HL-60/S4 treated with phorbol 12-myristate 13-acetate at 8.2 ng/mL for 4 days and 3 days (cell line): ENCODE results near the gene NPPC.

Source experiments
- in situ Hi-C: fragments of 300-500 bp; cut with MboI; formaldehyde crosslinking; loops from 2 replicates; pipeline ENCODE4 v1.15.0; 2022; ENCODE audit warnings: low sequenced_read_pairs

The NPPC gene

DNA sequence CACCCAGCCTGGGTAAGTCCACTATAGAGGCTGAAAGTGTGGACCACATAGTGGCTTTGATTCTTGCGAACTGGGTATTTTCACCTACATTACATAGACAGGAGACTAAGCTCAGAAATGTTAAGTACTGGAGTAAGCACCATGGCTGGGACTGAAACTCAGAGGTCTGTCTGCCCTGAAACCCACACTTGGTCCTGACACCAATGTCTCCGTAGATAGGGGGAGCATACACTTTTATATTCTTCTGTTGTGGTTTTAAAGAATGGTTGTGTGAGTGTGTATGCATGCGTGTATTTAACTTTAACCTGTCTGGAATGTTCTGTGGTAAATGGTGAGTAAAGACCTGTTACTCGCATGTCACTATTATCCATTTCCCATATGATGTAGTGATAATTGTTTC, 10.3 kb upstream of the NPPC start:
- in situ Hi-C loops, result loop anchor here (25.0 kb wide), 1 partner anchor 201 kb away; no protein-coding TSS in a partner anchor

DNA sequence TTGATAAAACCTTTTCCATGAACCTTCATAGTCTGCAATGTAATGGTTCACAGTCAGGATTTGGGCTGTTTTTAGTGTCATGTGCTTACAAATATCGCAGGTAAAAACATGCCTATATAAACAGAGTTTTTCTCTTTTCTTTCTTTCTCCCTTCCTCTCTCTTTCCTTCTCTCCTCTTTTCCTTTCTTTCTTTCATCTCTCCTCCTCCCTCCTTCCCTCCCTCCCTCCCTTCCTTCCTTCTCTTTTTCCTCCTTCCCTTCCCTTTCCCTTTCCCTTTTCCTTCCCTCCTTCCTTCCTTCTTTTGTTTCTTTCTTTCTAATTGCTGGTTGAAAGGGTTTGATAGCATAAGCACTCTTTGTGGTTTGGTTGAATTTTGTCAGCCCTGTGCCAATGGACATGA, 9.6 kb upstream of the NPPC start:
- in situ Hi-C loops, result loop anchor here (25.0 kb wide), 1 partner anchor 201 kb away; no protein-coding TSS in a partner anchor

DNA sequence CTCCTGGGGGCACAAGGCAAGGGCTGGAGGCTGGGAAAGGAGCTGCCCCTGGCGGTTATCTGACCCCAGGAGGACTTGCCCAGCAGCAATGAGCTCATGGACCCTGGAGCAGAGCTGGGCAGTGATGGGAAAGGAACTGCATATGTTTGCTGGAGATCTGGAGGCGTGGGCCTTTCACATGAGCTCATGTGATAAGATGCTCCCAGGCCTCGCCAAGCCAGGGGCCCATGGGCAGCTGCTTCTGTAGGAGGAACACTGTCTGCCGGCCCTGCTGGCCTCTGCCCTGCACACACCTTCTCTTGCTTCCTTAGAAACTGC, 9.0 kb upstream of the NPPC start:
- in situ Hi-C loops, result loop anchor here (25.0 kb wide), 1 partner anchor 202 kb away; no protein-coding TSS in a partner anchor

DNA sequence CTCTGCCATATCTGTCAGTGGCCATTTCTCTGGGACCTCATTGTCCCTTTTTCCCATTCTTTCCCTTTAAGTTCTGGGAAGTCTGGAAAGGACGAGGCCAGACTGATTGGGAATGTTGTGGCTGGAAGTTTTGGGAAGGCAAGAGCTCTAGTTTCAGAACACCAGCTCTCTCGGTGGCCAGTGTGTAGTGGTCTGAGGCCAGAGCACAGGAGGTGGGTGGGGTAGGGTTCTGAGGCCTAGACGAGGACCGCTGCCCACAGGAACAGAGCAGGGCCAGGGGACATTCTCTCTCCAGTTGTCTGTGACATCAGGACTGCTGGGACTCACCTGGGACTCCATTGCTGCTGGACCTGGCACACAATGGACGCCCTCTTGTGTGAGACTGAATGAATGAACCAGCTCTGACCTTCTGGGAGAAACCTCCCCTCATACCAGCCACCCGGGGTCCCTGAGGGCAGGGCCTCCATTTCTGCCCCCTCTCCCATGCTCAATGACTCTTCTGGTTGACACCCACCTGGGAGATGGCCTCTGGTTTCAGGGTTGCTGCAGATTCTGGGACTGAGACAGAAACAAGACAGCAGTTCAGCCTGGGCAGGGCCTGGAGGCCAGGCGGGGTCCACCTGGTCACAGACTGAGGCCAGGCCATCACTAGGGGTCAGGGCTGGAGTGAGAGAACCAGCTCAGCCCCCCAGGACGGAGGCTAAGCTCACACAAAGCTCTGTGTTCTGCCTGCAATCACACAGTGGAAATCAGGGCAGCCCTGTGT, 8.4 kb upstream of the NPPC start:
- in situ Hi-C loops, result loop anchor here (25.0 kb wide), 1 partner anchor 203 kb away; no protein-coding TSS in a partner anchor

DNA sequence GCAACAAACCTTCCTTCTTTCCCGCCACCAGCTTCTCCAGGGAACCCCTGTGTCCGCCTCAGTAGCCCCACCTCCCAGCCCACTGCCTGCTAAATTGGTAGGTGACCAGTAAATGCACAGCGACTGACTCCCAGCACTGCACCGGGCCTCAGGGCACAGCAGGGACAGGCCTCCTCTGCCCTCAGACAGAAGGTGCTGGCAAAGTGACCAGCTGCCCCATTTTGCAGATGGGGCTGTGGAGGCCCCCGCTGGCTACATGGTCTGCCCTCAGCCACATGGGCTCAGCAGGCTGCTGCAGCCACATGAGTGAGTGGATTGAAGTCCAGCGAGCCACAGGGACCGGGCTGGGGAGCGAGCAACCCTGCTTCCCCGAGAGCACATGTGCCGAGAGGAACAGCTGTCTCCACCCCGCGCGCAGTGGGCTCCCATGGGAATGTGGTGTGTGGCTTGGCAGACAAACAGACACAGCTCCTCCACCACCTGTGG, 7.8 kb upstream of the NPPC start:
- in situ Hi-C loops, result loop anchor here (25.0 kb wide), 1 partner anchor 203 kb away; no protein-coding TSS in a partner anchor

DNA sequence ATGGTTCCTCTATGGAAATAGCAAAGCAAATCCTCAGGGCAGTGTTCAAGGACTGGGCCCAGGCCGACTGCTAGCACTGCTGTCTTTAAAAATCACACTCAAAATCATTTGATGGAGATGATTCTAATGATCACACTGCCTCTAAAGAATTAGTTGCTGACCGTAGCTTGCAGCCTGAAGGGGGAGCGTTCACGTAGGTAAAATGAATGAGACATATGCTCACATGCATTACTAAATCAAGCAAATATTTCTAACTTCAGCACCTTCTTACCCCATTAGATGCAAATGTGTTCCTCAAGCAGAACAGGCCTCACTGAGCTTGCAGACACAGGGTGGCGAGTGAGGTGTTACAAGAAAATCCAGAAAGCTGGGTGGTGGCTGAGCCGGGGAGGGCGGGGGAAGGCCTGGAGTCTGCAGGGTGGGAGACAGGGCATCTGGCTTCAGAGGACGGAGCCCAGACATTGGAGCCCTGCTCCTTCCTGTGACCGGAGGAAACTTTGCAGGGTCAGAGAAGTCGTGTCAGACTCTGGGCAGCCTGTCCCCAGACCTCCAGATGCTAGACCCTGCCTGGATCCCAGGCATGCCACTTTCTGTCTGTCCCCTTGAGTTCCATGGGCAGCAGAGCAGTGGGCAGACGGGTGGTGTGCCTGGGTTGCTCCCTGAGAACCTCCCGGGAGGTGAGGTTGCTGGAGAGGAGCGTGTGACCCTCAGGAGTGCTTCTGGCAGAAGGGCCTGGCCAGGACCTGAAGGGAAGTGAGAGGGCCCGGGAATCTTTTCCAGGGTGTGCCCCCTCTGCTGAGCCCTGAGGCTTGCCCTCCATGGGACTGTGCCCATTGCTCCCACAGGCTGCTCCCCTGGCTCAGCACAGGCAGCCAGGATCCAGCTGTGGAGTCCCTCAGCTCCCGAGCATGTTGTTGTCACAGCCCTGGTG, 7.1 kb upstream of the NPPC start:
- in situ Hi-C loops, result loop anchor here (25.0 kb wide), 1 partner anchor 204 kb away; no protein-coding TSS in a partner anchor

DNA sequence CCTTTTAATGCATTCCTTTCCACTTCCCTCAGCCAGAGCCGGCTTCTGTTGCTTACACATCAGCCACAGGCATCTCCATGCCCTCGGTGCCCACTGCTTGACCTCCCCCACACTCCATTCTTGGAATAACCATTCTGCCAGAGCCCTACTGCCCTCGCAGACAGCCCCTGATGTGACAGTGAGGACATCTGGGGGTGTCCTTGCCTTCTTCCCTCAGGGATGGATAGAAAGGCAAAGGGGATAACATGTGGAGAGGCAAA, 6.4 kb upstream of the NPPC start:
- in situ Hi-C loops, result loop anchor here (25.0 kb wide), 1 partner anchor 205 kb away; no protein-coding TSS in a partner anchor

DNA sequence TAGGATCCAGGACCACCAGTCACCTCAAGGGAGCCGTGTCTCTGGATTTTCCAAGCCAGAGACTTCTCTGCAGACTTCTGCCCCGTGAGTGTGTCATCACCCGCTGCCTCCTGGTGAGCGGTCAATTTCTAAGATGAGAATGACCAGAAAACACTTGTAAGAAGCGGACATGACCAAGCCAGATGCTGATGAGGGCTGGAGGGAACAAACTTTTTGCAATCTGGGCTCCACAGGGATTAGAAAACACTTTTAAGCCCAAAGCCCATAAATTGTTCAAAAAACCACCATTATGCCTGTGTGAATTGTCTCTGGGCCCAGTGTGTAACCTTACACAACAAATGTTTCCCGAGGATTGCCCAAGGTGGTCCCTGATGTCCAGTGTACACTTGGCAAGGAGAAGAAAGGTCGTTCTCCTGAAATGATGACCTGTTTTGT, 5.3 kb upstream of the NPPC start:
- in situ Hi-C loops, result loop anchor here (25.0 kb wide), 1 partner anchor 206 kb away; no protein-coding TSS in a partner anchor

DNA sequence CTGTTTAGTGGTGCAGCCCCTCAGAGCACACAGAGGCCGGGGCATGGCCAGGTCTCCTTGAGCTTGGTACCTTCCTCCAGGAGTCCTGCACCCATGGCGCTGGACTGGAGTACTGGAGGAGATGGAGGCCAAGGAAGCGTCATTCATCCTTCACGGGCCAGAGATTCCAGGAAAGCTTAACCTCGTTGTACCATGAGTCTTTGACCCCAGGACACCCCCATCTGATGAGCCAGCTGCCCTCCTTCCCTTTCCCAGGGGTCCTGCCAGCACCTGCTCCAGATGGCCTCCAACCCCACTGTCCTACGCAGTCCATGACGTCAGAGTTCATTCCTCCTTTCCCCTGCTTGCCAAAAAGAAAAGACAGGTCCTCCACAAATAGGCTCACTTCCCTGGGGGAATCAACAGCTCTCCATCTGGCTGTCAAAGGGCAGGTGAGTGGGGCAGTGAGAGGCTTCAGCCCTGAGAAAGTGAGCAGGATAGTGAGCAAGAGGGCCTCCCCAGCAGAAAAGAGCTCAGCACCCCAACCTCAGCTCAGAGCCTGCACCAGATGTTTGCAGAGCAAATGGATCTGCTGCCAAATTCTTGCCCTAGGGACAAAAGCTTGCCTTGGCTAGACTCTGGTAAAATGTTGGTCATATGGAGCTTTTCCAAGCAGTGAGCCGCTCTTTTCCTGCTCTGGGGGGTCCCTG, 4.5 kb upstream of the NPPC start:
- in situ Hi-C loops, result loop anchor here (25.0 kb wide), 1 partner anchor 207 kb away; no protein-coding TSS in a partner anchor

DNA sequence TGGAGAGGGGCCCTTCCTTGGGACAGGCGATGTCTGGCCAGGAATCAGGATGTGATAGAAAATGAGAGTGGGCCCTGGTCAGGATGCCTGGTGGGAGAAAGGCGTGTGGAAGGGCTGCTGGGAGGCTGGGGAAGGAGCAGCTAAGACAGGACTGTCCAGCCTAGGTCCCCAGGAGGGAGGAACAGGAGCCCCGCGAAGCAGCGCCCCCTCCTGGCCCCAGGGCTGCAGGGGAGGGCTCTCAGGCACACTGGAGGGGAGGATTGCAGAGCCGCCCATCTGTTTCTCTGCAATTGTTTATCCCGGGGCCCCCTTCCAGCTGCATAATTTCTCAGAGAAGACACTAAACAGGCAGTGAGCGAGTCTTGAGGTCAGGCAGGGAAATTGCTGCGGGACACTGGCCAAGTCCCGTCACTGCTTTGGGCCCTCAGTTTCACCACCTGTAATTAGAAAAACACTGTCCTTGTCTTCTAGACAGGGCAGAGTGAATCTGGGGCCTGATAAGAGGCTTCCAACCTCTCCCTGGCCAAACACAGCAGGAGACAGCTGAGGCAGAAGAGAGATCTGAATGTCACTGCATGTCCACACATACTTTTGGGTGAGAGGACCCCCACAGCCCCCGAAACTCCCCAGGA, 3.9 kb upstream of the NPPC start:
- in situ Hi-C loops, result loop anchor here (25.0 kb wide), 1 partner anchor 207 kb away; no protein-coding TSS in a partner anchor

DNA sequence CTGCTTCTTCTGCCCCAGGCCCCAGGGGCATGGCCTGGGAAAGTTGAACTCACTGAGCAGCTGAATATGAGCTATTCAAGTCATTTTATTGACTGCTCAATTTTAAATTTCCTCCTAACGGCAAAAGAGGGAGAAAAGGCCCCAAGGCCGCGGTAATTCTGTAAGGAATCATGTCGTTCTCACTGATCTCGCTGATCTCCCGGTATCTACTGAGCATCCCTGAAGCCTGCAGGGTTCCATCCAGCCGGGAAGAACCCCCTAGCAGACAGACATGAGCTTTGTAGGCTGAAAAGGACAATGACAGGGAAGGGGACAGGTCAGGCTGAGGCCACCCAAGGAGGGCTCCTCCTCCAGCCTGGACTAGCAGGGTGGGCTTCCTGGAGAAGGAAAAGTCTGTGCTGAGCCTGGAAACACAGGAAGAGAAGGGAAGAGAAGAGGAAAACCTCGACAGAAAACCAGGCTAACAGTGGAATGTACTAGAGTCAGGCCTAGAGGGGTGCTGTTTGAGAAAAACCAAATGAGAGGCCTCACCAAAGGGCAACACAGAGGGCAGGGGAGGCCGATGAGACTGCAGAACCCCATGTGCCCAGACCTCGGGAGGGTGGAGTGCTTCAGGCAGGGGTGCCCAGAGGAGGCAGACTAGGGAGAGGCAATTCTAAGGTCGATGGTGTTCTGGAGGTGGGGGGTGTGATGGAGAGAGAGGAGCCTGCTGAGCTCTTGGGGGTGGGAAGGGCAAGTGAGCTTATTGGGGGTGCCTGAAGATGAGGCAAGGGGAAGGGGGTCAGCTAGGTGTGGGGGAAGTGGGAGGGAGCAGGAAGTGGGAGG, 2.9 kb upstream of the NPPC start:
- in situ Hi-C loops, result loop anchor here (25.0 kb wide), 1 partner anchor 208 kb away; no protein-coding TSS in a partner anchor

DNA sequence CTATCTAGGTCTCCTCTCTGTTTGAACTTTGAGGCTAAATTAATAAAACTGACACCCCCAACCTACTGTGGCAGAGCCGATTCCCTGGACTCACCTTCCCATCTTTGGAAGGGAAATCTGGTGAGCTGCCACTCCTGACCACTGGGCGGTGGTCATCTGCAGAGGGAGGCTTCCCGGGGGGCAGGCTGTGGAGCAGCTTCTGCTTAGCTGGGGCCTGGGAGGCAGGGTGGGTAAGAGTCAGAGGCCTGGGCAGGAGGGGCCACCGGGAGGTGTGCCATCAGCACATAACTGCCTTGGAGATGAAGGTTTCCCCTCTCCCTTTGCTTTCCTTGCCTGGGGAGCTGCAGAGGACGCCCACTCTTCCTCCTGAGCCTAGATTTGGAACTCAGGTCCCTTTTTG, 2.3 kb upstream of the NPPC start:
- in situ Hi-C loops, result loop anchor here (25.0 kb wide), 1 partner anchor 209 kb away; no protein-coding TSS in a partner anchor

DNA sequence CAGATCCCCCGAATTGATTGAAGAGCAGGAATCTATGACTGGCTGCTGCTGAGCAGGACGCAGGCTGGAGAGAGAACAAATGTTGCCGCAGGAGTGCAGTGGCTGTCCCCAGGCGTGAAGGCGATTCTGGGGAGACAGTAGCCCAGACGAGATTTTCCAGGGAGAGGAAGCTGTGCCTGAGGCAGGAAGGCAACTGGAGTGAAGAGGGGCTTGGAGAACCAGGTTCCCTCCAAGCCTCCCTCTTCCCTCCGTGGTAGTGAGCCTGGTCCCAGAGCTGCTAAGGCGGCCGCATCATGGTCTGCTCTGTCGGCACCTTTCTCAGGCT, 1.3 kb upstream of the NPPC start:
- in situ Hi-C loops, result loop anchor here (25.0 kb wide), 1 partner anchor 210 kb away; no protein-coding TSS in a partner anchor

DNA sequence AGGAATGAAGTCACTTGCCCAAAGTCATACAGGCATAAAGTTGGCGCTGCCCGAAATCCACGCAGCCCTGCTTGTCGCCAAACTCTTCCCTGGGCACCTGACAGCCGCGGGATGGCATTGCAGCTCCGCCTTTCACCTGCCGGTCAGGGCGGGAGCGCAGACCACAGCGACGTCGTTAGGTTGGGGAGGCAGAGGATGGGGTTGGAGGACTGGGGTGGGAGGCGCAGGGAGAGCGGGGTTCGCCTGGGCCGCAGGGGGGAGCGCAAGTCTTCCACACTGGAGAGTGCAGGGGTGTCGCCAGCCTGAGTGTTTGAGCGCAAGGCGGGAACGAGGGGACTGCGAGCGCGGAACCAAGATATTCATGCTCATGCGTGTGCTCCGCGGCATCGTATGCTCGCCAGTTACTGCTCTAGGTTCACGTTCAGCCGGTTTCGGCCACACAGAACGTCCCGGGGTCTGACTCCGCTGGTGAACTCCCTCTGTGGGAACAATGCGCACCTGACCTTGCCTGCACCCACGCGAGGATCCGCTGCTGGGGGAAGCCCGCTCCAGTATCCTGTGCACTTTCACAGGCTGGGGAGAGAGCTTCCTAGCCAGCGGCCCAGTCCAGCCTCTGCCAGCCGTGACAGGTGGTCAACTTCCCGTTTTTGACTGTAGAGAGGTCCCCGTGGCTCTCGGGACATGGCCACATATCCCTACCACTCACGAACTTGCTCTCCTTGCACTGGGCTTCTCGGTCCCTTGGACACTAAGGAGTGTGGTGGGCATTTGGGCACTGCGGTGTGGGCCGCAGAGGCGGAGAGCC, 767 bp upstream of the NPPC start:
- in situ Hi-C loops, result loop anchor here (25.0 kb wide), 1 partner anchor 210 kb away; no protein-coding TSS in a partner anchor

DNA sequence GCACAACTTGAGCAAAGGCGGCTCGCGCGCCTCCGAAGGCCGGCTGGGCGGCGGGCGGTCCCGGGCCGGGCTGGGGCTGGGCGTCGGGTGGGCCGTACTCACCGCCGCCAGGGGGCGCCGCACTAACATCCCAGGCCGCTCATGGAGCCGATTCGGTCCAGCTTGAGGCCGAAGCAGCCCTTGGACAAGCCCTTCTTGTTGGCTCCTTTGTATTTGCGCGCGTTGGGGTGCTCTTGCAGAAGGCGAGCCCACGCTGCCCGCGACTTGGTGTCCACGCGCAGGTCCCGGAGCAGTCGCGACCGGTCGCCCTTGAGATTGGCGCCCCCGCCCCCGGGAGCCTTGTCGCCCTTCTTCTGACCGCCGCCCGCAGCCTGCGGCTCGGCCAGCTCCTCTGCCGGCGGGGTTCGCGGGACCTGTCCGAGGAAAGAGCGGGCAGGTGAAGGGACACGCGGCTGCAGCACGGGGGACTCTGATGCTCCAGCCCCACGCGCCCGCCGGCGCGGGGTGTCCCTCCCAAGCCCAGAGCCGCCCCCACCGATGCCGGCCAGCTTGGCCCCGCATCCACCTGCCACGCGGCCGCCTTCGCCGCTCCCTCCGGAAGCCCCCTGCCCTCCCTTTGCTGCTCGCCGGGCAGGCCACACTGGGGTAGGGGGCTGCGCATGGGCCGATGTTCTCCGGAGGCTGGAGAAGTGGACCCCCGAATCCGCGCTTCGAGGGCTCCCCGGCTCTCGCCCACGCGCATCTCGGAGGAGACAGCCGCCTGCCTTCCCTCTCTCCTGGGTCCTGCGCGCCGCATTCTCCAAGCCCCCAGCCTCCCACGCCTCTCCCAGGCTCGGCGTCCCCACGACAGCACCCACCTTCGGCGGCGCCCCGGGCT, 655 bp downstream of the NPPC start:
- in situ Hi-C loops, result loop anchor here (25.0 kb wide), 1 partner anchor 212 kb away; no protein-coding TSS in a partner anchor

DNA sequence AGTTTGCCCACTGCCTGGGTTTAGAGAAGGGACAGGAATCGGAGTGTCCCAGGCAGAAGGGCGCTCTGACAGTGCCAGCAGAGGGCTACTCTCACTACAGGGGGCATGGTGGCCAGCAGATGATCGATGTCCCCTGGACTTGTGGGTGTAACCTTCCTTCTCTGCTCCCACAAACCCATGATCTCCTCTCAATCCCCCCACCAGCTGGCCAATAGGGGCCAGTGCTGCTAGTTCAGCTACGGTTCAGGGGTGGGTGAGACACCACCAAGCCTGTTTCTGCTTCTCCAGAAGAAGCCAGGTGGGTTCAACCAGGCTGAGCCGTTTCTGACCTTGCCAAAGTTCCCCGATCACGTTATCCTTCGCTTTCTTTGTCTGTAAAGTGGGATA, 1.3 kb downstream of the NPPC start:
- in situ Hi-C loops, result loop anchor here (25.0 kb wide), 3 partner anchors 212 to 512 kb away; no protein-coding TSS in a partner anchor
